Measurements from ENCODE around the gene CIZ1.

CIZ1 gene

DNA sequence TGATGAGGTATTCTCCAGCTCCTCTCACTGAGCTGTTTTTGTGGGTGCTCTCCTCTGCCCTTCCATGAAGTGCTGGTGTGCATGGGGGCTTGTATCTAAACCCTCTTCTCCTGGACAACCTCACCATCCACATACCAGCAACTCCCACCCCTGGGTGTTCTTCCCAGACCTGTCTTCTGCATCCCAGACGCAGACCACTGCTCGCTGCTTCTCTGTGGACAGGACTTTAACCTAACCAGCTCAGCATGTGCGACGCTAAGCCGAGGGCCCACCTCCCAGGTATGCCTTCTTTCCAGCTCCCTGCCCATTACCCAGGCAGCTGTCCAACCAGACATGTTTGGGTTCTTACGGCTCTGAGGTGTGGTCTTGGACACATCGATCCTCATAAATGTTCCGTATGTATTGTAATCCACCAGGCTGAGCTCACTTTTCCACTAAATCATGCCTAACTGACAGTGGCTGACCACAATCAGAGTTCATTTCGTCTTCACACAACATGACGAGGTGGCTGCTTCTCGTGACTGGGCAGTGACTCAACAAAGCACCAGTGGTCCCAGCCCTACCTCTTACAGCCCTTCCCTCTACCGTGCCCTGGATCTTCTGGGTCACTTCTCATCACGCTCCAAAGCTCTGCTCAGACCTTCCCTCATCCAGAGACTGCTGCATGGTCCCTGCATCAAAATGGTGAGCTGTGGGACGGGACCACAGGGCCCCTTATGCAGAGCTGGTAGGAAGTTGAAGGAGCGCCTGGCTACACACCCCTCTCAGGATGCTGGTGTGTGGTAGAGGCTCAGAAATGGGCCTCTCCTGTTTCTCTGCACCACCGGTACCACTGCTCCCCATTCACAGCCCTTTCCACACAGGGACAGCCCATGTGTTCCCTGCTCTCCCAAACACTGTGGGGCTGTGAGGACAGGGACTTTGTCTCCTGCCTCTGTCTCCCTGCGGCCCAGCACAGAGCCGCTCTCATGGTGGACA is 54.3 kb downstream of the CIZ1 start:
- TF ChIP-seq POLR2AphosphoS5 (IDR thresholded peaks at IDR 0.05; ENCODE audit: low read depth, low read length) (no peak), TAF1 (IDR thresholded peaks at IDR 0.05; ENCODE audit: borderline replicate concordance, insufficient read depth, low read length) (no peak), FOXP2 (optimal IDR thresholded peaks at IDR 0.05; ENCODE audit: borderline replicate concordance, extremely low read depth, extremely low read length, insufficient read depth) (no peak), SIN3A (IDR thresholded peaks at IDR 0.05; ENCODE audit: borderline replicate concordance, insufficient read depth, low read length) (no peak)
- TF ChIP-seq, protein P1, sequence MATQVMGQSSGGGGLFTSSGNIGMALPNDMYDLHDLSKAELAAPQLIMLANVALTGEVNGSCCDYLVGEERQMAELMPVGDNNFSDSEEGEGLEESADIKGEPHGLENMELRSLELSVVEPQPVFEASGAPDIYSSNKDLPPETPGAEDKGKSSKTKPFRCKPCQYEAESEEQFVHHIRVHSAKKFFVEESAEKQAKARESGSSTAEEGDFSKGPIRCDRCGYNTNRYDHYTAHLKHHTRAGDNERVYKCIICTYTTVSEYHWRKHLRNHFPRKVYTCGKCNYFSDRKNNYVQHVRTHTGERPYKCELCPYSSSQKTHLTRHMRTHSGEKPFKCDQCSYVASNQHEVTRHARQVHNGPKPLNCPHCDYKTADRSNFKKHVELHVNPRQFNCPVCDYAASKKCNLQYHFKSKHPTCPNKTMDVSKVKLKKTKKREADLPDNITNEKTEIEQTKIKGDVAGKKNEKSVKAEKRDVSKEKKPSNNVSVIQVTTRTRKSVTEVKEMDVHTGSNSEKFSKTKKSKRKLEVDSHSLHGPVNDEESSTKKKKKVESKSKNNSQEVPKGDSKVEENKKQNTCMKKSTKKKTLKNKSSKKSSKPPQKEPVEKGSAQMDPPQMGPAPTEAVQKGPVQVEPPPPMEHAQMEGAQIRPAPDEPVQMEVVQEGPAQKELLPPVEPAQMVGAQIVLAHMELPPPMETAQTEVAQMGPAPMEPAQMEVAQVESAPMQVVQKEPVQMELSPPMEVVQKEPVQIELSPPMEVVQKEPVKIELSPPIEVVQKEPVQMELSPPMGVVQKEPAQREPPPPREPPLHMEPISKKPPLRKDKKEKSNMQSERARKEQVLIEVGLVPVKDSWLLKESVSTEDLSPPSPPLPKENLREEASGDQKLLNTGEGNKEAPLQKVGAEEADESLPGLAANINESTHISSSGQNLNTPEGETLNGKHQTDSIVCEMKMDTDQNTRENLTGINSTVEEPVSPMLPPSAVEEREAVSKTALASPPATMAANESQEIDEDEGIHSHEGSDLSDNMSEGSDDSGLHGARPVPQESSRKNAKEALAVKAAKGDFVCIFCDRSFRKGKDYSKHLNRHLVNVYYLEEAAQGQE (IDR thresholded peaks at IDR 0.05; ENCODE audit: insufficient read depth in 1 of 2, low read depth in 2 of 2, low read length in 2 of 2): no peak

DNA sequence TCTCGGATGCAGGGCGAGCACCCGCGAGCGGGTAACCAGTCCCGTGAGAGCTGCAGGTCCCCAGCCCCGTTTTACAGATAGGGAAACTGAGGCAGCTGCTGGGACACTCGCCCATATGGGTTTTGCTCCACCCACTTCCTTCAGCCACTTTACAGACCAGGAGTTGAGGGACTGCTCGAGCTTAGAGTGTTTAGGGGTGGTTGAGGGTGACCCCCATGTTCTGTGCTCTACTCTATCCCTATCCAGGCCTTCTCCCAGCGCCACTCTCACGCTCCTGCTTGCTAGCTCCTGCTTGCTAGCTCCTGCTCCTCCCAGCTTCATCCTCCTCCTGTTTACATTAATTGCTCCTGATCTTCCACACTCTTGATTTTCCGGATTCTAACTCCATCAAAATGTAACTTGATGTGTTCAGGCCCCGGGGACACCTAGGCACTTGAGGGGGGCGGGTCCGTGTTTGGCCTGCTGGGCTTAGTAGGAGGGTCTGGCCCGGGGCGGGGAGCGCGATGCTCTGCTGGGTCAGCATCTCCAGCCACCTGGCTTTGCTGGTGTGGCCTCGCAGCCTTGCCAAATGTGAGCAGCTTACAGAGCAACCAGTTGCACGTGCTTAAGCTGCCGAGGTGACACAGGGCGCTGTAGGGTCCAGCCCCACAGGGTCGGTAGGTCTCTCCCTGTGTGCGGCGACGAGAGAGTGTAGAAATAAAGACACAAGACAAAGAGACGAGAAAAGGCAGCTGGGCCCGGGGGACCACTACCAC is 62.4 kb downstream of the CIZ1 start:
- TF ChIP-seq SIN3A (IDR thresholded peaks at IDR 0.05; ENCODE audit: borderline replicate concordance, insufficient read depth, low read length): no peak
- no peak for TF ChIP-seq FOXP2 (optimal IDR thresholded peaks at IDR 0.05; ENCODE audit: borderline replicate concordance, extremely low read depth, extremely low read length, insufficient read depth)
- TF ChIP-seq, protein P1 (IDR thresholded peaks at IDR 0.05; ENCODE audit: insufficient read depth in 1 of 2, low read depth in 2 of 2, low read length in 2 of 2): no peak
- TF ChIP-seq TAF1 (IDR thresholded peaks at IDR 0.05; ENCODE audit: borderline replicate concordance, insufficient read depth, low read length): no peak
- no peak for TF ChIP-seq POLR2AphosphoS5 (IDR thresholded peaks at IDR 0.05; ENCODE audit: low read depth, low read length)

DNA sequence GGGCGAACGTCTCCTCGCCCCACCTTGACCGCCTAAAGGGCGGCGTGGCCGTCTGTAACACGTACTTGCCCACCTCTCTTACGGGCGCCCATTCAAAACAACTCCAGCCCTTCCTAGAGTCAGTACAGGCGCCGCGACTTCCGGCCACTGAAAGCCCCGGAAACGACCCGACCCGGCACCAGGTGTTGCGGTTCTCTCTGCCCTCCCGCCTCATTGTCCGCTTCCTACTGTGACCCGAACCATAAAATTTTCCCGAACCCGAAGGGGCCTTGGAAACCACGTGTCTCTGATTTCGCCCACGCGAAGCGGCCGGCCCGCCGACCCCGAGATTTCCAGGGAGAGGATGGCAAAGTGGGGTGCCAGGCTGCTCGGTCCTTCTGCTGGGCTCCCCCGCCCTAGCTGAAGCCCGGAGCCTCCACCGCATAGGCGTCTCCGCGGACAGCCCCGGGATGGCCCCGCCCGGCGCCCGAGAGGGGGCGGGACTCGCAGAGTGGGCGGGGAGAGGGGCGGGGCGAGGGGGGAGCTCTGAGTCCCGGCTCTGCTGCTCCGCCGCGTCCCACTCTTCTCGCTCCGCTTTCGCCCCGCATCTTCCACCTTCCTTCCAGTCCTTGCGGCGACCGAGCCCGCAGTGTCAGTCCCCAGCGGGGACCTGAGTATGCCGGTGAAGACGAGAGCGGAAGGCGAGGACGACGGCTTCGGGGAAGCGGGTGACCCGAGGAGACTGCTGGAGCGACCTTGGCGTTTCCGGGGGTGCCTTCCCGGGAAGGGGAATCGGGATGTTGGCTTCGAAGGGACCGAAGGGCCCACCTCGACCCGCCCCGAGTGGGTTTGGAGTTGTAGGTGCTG is 63.2 kb downstream of the CIZ1 start:
- 0 out of 2 replicates have a peak, but pooled peaks have one; percentile 16 for TF ChIP-seq TAF1 (IDR thresholded peaks at IDR 0.05; ENCODE audit: borderline replicate concordance, insufficient read depth, low read length)
- TF ChIP-seq SIN3A (IDR thresholded peaks at IDR 0.05; ENCODE audit: borderline replicate concordance, insufficient read depth, low read length): no peak
- no peak for TF ChIP-seq FOXP2 (optimal IDR thresholded peaks at IDR 0.05; ENCODE audit: borderline replicate concordance, extremely low read depth, extremely low read length, insufficient read depth)
- TF ChIP-seq, protein P1 (IDR thresholded peaks at IDR 0.05; ENCODE audit: insufficient read depth in 1 of 2, low read depth in 2 of 2, low read length in 2 of 2): 0 out of 4 replicates have a peak, but pooled peaks of 1 of the 2 experiments have one; percentile 19
- TF ChIP-seq POLR2AphosphoS5 (IDR thresholded peaks at IDR 0.05; ENCODE audit: low read depth, low read length): peak; percentile 63; the same call in 1 of the 2 replicates

DNA sequence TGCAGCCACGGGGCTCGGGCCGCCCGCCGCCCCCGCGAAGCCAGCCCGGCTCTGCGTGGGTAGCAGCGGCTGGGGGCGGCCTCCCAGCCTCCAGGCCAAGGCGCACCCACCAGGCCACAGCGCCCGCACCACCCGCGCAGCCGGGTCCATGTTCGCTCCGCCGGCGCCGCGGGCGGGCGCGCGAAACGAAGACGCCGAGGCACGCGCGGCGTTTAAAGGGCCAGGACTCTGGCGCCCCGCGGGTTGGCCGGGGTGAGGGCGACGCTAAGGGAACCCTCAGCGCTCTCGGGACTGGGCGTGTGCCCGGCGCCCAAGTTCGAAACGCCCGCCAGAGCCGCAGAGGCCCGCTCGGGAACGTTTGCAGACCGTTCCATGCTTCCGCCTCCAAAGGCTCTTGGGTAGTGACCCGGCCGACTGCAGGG is 63.8 kb downstream of the CIZ1 start, which contains the start of gene PTGES2:
PTGES2 (minus strand) TSS at position 162 of the 422 bp plus-strand sequence; CDS start at position 150, 12 bp downstream.
- peak; percentile 65; the same call in 1 of the 2 replicates for TF ChIP-seq SIN3A (IDR thresholded peaks at IDR 0.05; ENCODE audit: borderline replicate concordance, insufficient read depth, low read length)
- no peak for TF ChIP-seq TAF1 (IDR thresholded peaks at IDR 0.05; ENCODE audit: borderline replicate concordance, insufficient read depth, low read length)
- TF ChIP-seq, protein P1 (IDR thresholded peaks at IDR 0.05; ENCODE audit: insufficient read depth in 1 of 2, low read depth in 2 of 2, low read length in 2 of 2): no peak
- TF ChIP-seq FOXP2 (optimal IDR thresholded peaks at IDR 0.05; ENCODE audit: borderline replicate concordance, extremely low read depth, extremely low read length, insufficient read depth): no peak
- TF ChIP-seq POLR2AphosphoS5 (IDR thresholded peaks at IDR 0.05; ENCODE audit: low read depth, low read length): peak; percentile 19; the same call in 1 of the 2 replicates

Data from PFSK-1 (cell line).